Measurements from ENCODE around the gene SLC52A3.

The SLC52A3 gene

DNA sequence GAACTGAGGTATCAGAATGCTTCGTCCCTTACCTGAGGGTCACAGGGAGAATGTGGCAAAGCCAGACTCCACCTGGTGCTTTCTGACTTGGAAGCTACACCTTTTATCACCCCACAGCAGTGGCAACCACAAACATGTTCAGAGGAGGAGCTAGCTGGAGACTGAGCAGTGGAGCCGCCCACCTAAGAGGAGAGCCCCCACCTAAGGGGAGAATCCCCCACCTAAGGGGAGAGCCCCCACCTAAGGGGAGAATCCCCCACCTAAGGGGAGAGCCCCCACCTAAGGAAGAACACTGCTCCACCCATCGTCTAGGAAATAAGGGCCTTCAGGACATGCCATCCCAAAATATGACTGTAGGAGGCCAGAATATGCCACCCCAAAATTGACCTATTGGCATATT, 4.0 kb downstream of the SLC52A3 start:
- DNase-seq = no peak

DNA sequence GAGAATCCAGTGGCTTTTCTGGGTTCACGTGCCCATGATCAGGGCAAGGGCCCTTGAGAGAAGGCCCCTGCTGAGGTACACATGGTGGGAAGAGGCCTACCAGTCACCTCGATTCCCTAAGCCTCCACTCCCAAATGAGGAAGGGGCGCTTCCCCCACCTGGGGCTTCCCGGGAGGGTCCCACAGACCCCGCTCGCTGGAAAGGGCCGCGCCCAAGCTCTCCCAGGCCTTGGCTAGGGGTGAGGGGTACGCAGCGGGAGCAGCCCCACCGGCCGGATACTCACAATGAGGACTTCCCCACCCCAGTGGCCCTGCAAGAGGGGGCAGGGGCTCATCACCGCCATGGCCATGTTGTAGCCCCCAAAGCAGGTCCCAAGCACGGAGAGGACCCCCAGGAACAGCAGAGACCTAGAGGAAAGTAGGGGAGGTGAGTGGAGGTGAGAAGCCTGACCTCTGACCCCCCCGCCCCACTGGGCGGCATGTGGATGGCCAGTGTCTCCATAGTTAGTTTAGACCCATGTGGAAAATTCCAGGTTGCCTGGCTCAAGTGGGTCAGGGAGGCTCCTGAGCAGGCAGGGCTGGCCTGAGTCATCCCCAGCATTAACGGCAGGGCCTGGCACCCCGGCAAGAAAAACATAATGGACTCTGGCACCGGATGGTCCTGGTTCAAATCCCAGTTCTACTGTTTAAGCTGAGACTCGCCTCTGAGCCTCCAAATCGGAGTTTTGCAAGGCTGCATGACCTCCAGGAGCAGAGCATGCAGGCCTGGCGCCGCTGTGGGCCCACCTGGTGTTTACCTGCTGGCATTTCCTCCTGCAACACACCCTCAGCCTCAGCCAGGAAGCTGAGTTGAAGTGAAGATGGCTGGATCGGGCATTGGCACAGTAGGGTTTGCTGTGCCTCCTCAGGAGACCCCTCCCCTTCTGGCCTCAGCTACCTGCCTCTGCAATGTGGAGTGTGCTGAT, 6.6 kb downstream of the SLC52A3 start:
- DNase-seq = no peak

DNA sequence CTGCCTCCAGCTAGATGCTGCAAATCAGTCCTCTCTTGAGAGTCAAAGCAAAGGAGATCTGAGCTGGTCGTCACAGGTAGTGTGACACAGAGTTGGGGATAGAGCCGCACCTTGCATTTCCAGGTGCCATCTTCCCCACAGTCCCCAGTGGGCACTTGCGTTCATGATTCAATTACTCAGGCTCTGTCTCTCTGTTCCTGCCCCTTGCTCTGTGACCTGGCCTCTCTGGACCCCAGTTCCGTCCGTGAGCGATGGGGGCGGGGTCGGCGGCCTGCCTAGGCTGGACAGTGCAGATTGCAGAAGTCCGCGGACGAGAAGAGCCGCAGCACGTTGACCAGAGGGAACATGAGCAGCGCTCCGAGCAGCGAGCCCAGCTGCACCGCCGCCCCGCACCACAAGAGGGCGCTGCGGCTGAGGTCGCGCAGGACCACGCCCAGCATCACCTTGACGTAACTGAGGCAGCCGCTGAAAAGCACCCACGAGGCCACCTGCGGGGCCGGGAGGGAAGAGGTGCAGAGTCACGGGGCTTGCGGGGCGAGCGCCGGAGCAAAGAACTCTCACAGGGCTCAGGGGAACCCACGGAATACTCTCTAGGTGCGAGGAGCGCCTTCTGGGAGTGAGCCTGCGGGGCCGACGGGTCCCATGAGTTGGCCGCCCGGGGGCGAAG, 7.4 kb downstream of the SLC52A3 start:
- DNase-seq = peak; percentile 64

DNA sequence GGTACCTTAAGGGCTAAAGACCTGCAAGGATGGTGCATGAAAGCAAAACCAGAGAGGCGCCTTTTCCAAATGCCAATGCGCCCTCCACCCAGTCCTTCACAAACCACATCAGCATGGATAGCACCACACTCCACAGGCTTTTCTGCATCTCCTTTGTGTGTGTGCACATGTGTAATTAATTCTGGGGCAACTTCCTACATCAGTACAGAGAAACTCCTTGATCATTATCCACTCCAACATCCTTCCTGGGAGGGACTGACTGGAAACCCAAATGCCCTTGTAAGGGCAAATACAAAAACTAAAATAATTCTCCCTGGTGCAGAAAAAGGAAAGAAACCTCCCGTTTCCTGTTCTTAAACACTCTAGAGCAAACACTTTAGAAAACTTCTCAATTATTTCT, 10.8 kb downstream of the SLC52A3 start:
- no peak for DNase-seq

DNA sequence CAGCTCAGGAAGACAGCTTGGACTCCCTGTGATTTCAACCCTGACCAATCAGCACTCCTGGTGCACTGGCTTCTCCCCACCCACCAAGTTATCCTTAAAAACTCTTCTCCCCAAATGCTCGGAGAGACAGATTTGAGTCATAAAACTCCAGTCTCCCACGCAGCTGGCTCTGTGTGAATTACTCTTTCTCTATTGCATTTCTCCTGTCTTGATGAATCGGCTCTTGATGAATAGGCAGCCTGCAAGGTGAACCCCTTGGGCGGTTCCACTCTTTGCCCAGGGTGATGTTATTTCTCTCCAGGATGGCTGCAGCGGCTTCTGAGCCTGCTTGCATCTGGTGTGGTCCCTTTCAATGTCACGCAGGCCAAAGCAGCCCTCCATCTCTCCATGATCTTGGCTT, 12.4 kb downstream of the SLC52A3 start:
- no peak for DNase-seq

DNA sequence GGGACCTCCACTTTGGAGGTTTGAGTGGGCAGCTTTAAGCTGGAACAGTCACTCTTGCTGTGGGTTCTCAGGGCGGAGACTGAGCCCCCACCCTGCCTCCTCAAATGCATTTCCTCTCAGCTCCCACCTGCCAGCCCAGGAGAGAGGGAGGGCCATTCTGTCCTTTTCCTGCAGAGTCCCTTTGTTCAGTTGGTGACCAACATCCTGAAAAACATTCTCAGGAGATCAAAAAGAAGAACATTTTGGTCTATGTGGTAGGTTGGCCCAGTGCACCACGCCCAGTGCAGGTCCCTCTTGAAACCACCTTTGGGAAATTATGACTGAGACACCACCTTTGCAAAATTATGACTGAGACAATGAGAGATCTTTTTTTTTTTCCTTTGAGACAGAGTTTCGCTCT, 13.4 kb downstream of the SLC52A3 start:
- DNase-seq = no peak

DNA sequence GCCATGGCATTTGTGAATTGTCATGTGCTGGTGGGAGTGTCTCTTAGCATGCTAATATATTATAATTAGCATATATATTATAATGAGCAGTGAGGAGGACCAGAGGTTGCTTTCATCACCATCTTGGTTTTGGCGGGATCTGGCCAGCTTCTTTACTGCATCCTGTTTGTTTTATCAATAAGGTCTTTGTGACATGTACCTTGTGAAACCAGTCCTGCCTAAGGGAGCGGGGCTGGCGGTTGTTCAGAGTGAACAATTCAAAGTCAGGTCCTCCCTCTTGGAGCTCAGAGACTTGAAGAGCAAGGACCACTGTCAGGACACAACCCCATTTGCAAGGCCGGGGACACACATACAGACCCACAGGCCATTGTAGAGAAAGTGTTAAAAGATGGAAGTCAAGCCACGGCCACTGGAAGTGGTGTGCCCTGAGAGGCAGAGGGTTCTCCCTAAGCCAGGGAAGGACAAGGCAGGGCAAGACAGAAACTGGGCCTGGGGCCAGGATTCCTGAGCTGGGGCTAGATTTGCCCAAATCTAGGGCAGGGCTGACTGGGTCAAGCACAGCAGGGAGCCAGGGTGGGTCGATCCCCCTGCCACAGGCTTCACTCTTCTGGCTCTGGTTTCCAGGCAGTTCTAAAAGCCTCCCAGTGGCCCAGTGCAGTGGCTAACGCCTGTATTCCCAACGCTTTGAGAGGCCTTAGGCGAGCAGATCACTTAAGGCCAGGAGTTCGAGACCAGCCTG, 14.2 kb downstream of the SLC52A3 start:
- DNase-seq = no peak

DNA sequence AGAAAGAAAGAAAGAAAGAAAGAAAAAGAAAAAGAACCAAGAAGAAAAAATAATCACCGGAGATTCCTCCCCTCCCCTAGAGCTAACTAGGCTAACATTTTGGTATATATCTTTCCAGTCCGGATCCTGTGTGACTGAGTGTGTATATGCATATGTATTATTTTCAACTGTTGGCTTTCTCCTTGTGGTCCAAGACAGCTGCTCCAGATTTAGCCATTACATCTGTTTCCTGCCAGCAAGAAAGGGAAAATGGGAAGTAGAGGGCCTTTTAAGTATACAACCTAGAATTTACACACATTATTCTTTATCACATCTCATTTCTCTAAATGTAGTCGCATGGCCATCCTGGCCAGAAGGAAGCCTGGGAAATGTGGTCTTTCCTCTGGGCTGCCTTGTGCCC, 15.2 kb downstream of the SLC52A3 start:
- DNase-seq = no peak

DNA sequence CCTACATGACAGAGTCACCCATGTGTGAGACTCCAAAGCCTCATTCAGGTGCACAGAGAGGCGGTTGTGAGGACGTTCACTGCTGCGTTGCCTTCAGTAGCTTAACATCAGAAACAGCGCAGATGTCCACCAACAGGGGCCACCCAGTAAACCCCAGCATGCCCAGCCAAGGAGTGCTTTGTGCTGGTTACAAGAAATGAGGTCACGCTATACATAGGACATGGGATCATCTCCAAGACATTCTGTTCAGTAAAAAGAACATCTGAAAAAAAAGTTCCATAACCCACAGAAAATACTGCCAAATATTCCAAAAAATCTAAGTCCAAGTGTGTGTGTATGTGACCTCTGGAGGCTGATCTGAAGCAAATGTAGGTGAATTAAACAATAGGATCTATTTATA, 16.0 kb downstream of the SLC52A3 start:
- DNase-seq = no peak

DNA sequence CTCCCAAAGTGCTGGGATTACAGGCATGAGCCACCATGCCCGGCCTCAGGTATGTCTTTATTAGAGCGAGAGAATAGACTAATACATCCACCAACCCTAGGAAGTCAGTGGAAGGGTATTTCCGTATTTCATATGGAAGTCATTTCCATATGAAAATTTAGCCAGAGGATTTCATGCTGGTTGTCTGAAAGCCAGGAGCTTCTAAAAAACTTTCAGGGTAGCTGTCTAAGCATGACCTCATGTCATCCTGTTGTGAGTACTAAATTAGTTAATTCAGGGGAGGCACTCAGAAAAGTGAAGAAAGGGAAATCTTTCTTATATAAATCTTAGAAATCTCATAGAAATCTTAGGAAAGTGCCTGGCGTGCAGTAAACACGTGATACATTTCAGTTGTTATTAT, 16.5 kb downstream of the SLC52A3 start:
- DNase-seq = no peak

DNA sequence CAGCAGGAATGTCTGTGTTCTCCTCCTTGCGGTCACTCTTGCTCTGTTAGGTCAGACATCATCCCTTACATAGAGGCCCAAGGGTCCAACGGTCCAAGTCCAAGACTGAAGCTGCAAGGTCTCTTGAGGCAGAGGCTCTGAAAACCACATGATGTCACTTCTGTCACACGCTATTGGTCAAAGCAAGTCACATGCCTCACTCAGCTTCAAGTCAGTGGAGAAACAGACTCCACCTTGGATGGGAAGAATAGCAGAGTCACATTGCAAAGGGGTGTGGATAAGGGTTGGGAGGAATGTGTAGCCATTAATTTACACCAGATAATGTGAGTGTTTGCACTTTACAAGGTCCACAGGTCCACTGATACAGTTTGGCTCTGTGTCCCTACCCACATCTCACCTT, 17.5 kb downstream of the SLC52A3 start:
- no peak for DNase-seq

DNA sequence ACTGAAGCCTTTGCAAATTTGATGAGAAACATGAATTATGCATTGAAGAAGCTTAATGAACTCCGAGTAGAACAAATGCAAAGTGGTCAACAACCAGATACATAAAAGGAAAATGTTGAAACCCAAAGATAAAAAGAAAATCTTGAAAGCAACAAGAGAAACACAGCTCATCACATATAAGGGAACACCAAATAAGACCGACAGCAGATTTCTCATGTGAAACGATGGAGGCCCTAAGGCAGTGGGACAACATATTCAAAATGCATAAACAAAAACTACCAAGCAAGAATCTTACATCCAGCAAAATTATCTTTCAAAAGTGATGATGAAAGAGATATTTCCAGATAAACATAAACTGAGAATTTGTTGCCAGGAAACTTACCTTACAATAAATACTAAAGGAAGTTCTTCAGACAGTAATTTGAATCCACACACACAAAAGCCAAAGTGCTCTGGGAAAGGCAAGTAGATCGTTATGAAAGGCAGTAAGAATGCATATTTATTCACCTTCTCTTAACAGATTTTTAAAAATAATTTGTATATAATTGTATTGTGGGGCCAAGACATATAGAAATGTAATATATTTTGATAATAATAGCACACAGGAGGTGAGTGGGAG, 22.5 kb downstream of the SLC52A3 start:
- DNase-seq = no peak

DNA sequence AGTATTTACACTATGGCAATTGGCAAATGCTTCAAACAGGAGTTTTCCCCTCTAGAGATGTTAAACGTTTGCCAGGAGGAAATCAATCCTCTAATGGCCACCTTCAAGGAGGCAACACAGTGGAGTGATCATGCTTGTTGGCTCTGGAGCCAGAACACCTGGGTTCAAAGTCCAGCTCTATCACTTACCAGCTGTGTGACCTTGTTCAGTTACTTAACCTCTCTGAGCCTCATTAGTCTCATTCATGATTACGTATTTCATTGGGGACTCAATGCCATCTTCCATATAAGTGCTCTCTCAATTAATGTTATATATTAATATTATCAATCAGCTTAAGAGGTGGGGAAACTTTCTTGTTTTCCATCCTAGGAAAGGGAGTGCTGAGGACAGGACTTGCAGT, 26.1 kb downstream of the SLC52A3 start:
- no peak for DNase-seq

DNA sequence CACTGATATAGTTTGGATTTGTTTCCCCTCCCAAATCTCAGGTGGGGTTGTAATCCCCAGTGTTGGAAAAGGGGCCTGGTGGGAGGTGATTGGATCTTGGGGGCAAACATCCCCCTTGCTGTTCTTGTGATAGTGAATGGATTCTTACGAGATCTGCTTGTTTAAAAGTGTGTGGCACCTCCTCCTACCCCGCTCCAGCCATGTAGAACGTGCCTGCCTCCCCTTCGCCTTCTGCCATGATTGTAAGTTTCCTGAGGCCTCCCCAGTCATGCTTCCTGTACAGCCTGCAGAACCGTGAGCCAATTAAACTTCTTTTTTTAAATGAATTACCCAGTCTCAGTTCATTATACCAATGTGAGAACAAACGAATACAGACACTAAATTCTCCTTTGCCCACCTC, 26.7 kb downstream of the SLC52A3 start:
- no peak for DNase-seq

DNA sequence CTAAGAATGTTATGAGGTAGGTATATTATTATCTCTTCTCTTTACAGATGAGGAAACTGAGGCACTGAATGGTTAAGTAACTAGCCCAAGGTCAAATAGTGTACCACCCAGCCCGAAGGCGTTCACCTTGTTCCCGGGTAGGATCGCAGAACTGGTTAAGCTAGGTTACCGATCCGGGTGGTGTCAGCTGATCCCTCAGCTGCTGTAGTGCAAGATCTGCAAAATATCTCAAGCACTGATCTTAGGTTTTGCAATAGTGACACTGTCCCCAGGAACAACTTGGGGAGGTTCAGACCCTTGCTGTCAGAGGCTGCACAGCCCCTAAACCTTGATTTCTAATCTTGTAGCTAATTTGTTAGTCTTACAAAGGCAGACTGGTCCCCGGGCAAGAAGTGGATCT, 28.1 kb downstream of the SLC52A3 start:
- no peak for DNase-seq

DNA sequence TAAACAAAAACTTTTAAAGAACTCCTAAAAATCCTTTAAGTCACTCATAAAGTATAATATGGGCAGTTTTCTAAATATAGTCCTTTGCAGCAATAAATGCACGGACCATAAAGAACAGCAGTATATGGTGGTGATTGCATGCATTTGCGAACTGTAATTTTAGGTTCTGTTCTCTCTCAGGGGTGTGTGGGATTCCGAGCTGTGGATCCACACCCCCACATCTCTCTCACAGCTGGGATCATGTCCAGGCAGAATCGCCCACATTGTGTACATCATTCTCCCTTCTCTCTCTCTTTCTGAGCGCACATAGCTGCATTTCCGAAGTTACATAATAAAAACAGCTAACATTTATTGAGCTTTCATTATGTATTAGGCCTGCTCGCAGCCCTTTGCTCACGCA, 28.6 kb downstream of the SLC52A3 start:
- DNase-seq = no peak

DNA sequence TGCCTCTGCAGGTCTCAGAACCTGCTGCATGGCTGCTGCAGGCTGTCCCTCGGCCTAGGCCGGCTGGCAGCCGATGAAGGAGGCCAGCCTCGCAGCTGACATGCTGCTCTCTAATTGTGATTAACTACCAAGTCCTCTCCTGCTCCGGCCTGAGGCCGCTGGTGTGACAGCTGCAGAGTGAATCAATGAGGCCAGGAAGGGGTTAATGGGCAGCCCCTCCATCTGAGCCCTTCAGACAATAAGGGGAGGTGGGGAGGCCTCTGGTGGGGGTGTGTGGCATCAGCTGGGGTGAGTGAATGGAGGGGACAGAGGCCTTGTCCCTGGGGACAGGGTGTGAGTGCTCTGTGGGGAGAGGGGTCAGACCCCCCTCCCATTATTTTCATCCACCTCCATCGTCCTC, 34.4 kb downstream of the SLC52A3 start:
- no peak for DNase-seq

DNA sequence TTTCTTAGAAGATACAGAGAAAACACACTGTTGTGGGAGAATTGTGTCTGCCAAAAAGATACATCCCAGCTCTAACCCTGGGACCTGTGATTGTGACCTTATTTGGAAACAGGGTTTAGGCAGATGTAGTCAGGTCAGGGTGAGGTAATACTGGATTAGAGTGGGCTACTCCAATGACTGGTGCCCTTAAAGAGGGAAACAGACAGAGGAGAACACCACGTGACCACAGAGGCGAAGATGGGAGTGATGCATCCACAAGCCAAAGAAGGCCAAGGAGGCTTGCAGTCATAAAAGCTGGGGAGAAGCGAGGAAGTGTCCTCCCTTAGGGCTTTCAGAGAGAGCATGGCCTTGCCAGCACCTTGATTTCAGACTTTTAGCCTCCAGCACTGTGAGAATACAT, 35.6 kb downstream of the SLC52A3 start:
- DNase-seq = no peak

DNA sequence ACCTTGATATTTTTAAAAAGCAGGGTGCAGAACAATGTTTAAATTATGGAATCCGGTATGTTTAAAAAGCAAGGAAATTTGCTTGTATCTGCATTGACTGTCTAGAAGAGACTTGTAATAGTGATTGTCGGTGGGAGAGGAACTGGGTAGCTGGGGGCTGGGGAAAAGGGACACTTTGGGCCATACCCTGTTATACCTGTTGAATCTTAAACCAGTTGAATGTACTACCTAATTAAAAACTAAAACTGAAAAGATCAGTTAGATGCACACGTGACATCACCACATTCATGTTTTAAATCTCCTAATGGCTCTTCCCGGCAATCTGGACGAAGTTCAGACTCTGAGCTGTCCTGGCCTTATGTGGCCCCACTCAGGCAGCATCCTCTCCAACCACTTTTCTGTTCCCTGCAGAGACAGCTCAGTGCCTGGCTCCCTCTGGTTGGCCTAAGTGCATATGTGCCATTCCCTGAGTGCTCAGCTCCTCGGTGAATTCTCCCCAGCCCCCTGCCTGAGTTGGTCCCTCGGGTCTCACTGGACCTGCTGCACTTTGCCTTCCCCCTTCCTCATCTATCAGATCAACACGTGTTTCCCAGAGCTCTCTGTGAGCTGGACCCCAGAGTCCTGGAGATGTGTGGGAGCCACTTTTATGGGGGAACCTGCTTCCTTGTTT, 36.3 kb downstream of the SLC52A3 start:
- DNase-seq = no peak

DNA sequence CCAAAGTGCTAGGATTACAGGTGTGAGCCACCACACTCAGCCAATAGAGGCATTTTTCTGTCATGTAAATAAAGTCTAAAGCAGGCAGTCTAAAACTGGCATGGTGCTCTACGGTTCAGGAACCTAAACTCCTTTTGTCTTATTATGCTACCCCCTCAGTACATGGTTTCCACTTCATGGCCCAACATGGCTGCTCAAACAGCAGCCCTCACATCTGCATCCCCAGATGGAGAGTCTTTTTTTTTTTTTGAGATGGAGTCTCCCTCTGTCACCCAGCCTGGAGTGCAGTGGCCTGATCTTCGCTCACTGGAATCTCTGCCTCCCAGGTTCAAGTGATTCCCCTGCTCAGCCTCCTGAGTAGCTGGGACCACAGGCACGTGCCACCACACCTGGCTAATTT, 38.3 kb downstream of the SLC52A3 start:
- no peak for DNase-seq

DNA sequence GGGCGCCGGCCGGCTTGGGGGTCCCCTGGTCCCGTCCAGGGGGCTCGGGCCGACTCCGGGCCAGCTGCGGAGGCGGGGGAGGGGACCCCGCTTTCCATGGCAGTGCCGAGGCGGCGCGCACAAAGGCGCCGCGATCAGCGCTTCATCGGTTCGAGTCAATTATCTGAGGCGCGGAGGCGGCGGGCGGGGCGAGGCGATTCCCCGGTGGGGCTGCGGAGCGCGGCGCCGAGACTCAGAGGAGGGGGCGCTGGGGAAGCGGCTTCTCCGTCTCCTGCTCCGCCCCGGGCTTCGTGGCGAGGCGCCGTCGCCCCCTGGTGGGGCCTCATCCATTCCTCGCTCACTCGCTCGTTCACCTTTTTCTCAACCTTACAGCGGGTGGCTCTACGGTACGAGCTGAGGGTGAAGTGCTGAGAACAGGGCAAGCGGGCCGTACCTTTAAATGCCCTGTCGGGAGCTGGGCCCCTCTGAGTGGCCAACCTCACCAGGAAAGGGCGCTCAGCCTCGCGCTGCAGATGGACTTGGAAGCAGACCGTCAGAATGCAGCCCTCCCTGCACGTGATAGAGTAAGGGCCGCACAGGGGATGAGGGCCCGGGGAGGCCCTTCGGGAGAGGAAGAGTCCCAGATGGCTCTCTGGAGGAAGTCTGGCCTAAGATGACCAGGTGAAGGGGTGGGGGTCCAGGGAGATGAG, 39.9 kb downstream of the SLC52A3 start:
- peak; percentile 81 for DNase-seq

DNA sequence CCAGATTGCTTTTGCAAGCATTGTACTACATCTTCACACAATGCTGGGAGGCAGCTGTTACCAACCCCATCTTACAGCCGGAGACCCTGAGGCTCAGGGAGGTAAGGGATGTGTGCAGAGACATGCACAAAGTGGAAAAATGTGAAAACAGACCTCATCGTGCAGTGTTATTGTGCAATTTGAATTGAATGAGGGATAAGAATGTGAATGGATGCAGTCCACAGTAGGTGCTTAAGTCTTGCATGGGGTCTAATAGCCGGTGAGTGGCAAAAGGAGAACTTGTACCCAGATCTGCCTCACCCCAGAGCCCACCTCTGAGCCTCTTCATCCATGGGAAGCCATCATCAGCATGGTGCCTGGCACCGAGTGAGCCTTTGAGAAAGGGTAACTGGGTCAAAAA, 42.1 kb downstream of the SLC52A3 start:
- no peak for DNase-seq

All from activated CD8-positive, alpha-beta memory T cell treated with anti-CD3 and anti-CD28 coated beads for 24 hours (primary cell).